GM18508 (cell line): ENCODE results near the gene CCR4.
A peak's percentile ranks its signal among the peaks of the same experiment; 100 is the strongest.
"Not testable (repeated sequence)": the region's sequence is repeated elsewhere in the genome, so short reads cannot be mapped to it uniquely, and the experiment has no call there.

ENCODE experiments used
- ATAC-seq: cut with Tn5 transposase; IDR thresholded peaks from one replicate; pipeline ENCODE4 v1.9.1; 2021; ENCODE audit warnings: moderate number of reproducible peaks; ENCODE audit not compliant: insufficient read depth, unreplicated experiment

CCR4 gene

DNA sequence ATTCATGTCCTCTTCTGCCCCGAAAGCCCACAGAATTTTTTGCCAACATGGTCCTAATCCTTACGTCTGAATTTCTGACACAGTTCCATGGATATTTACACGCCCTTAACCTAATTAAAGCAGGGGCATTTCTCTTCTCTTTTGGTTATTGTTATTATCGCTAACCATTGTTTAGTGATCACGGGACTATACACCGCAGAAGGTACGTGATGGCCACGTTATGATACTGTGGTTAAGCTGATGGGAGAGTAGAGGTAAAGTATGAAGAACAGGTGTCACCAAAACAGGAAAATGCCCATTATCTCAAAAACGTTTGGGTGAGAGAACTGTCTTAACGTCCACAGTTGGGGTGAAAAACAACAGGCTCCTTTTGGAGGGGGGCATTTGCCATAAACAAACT, 26.4 kb downstream of the CCR4 start:
- no peak for ATAC-seq

DNA sequence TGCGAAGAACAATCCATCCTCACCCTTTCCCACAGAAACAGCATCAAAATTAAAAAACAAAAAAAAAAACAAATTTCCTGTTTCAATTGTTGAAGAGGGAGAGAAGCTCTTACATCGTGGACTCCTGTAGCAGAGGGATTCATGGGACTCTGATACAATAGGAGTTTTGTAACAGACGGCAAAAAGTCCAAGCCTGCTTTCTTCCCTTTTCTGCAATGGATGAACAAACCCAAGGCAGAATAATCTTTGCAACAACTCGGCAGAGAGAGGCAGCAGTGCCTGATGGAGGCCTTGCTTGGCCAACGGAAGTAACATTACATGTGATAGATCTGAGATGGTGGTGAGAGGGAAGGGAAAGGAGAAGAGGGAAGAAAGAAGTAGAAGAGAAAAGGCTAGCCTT, 26.9 kb downstream of the CCR4 start:
- ATAC-seq, result no peak

DNA sequence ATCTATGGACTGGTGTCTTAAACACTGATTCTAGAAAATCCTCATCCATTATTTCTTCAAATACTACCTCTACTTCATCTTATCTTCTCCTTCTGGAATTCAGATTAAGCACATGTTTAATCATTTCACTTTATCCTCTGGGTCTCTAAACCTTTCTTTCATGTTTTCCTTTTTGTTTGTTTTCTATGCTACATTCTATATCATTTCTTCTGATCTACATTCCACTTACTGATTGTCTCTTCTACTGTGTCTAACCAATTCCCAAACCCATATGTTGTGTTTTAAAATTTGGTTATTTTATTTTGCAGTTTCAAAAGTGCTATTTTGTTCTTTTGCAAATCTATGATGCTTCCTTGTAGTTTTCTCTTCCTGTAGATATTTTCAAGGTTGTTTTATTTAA, 31.7 kb downstream of the CCR4 start:
- ATAC-seq, result no peak

DNA sequence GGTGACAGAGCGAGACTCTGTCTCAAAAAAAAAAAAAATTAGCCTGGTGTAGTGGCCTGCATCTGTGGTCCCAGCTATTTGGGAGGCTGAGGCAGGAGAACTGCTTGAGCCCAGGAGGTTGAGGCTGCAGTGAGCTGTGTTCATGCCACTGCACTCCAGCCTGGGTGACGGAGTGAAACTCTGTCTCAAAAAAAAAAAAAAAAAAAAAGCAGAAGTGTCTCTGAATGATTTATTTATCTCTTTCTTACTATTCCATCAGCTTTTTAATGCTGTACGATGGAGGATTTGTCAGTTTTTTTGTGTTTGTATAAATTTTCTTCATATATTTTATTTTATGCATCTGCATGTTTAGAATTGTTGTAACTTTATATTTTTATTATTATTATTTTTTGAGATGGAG, 33.5 kb downstream of the CCR4 start:
- not testable (repeated sequence) for ATAC-seq

GRCh38 chr3:32989171-32989570, 37.7 kb downstream of the CCR4 start:
- ATAC-seq, result no peak

DNA sequence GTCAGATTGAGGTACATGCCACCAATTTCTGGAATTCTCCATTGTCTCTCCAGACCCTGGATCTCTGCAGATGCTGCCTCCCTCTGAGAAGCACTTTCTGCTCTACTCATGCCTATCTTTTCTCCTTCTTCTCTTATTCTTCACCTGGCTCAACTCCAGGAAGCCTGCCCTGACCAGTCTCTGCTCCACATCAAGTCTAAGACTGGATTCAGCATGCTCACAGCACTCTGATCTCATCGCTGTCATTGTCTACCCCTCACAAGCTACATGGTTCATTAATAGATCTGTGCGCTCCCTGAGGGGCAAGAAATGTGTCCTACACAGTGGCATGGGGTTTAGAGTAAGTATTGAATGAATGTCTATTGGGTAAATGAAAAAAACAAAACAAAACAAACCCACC, 38.7 kb downstream of the CCR4 start:
- ATAC-seq, result no peak

DNA sequence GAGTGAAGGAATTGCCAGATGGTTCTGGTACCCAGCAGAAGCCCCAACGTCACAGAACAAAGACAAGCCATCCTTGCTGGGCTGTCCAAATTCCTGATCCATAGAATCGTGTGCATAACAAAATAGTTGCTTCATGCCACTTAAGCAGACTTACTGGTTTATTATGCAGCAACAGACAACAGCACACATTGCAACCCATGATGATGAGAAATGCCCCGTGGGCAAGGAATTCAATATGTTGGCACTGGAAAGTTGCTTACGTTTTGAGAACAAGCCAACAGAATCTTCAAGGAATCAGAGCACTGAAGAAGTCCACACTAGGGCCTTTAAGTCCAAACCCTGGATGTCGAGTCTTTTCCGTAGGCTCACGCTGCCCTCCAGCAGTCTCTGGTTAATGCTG, 40.3 kb downstream of the CCR4 start:
- no peak for ATAC-seq

DNA sequence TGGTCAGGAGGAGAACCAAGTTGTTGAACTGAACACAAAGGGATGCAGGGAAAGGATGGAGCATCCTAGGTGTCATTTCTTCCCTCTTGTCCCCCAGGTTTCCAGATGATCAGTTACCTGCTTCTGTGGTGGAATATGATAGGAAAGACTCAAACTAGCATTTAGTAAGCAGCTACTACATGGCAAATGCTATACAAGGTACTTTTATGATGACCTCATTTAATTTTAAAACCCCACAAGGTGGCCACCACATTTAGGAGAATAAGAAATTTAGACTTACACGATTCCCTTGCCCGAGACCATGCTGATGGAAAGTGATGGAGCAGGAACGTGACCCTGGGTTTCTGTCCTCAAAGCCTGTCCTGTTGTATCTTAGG, 40.9 kb downstream of the CCR4 start:
- no peak for ATAC-seq

DNA sequence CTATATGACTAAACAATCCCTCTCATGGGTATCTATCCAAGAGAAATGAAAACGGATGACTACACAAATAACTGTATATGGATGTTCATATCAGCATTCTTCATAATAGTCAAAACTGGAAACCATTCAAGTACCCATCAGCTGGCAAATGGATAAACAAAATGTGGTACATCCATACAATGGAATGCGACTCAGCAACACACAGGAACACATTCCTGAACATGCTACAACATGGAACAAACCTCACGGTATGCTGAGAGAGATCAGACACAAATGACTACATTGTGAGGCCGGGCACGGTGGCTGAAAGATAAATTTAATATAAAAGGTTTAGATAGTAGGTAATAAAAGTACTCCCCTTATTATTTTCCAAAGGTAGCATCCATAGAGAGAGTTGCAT, 42.6 kb downstream of the CCR4 start:
- no peak for ATAC-seq

GRCh38 chr3:32995098-32995497, 43.7 kb downstream of the CCR4 start:
- no peak for ATAC-seq

DNA sequence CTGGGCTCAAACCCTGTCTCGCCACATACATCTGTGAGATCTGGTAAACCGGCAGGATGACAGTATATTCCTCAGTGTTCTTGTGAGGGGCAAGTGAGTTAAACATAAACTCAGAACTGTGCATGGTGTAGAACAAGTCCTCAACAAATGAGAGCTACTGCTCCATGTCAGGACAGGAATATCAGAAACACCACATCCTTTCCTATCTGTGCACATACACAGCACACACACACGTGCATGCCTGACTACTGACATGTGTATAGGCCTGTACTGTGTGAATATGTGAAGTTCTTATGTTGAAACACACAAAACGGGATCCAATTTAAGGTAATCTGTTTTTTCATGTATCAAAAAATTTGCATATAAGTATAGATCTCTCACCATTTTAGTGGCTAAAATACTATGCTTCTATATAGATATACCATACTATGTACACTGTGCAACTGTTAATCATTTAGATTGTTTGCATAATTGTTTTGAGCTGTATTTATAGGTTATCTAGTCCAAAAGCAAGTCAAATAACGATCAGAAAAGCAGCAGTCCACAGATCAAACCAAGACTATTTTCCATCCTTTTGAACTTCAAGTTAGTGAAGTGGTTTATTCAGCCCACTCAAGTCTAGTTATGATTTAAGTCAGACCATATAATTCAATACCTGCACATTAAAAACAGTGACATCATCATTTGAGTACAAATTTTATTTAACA, 44.8 kb downstream of the CCR4 start:
- no peak for ATAC-seq

GRCh38 chr3:32996755-32997091, 45.3 kb downstream of the CCR4 start:
- no peak for ATAC-seq

- no peak for ATAC-seq
These were observed 47.4 kb downstream of the CCR4 start for GRCh38 chr3:32998631-32999451.

- no peak for ATAC-seq
These were observed 49.4 kb downstream of the CCR4 start for GRCh38 chr3:33000691-33001385.

- peak; percentile 74 for ATAC-seq
These were observed 50.4 kb downstream of the CCR4 start for GRCh38 chr3:33001889-33002288.

DNA sequence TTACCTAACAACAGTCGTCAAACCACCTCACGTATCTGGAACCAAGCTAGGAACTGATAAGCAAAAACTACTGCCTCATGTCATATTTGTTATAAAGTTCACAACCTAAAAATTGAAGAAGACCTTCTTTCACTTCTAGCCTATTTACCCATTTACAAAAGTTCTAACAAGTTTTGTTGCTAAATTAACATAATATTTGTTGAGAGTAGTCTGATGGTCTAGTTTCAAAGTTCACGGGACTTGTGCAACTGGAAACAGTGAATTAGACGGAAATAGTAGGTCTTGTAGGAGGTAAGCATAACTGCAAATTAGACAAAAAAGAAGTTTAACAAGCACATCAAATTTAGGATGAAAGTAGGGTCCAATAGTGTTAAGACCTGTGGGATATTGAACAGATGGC, 51.9 kb downstream of the CCR4 start:
- no peak for ATAC-seq

GRCh38 chr3:33004205-33004604, 52.8 kb downstream of the CCR4 start:
- ATAC-seq, result no peak

DNA sequence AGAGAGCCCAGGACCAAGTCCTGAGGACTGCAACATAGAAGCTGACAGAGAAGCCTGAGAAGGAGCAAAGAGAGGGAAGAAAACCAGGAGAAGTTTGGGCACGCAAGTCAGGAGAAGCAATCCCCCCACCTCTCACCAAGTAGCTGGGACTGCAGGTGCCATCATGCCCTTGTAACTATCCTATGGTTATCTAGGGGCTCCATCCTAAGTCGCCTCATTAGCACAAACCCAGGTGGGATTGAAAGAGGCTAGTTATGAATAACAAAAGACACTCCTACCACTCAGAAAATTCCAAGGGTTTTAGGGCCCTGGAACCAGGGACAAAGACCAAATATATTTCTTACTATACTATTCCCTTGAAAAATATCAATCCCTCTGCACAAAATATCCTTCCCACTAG, 53.5 kb downstream of the CCR4 start:
- no peak for ATAC-seq
